ENCODE results near the gene RAB11FIP2.

The RAB11FIP2 gene

DNA sequence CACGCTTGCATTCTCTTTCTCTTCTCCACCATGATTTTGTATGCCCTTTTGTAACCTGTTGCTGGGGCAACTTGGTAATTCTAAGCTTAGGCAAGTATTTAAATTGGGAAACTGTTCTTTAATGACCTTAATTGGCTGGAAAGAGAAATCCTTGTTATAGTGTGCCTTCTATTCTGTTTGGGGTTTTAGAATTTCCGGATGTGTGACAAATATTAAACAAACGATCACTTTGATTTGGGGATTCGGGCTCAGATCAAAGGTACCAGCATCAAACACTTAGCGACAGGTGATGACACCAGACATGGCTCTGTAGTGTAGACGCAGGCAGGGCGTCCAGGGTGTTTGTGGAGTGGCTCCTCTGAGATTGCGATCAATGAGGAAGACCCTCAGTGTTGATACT, 55.0 kb downstream of the RAB11FIP2 start:
- no peak overlapping the region for H3K4me3 ChIP-seq (ENCODE audit: low read depth, low read length)
- no peaks in the 10 kb centered on the region for H3K79me2 ChIP-seq
- no peaks in the 10 kb centered on the region for H3K36me3 ChIP-seq (ENCODE audit: control insufficient read depth, insufficient read depth, low read length)
- H2AFZ ChIP-seq, result no peak overlapping the region
- H3K4me2 ChIP-seq (ENCODE audit: low read length), result no peak overlapping the region
- TF ChIP-seq, protein P1, sequence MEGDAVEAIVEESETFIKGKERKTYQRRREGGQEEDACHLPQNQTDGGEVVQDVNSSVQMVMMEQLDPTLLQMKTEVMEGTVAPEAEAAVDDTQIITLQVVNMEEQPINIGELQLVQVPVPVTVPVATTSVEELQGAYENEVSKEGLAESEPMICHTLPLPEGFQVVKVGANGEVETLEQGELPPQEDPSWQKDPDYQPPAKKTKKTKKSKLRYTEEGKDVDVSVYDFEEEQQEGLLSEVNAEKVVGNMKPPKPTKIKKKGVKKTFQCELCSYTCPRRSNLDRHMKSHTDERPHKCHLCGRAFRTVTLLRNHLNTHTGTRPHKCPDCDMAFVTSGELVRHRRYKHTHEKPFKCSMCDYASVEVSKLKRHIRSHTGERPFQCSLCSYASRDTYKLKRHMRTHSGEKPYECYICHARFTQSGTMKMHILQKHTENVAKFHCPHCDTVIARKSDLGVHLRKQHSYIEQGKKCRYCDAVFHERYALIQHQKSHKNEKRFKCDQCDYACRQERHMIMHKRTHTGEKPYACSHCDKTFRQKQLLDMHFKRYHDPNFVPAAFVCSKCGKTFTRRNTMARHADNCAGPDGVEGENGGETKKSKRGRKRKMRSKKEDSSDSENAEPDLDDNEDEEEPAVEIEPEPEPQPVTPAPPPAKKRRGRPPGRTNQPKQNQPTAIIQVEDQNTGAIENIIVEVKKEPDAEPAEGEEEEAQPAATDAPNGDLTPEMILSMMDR (IDR thresholded peaks at IDR 0.05), result no peak
- H3K27ac ChIP-seq, result no peak overlapping the region
- no peaks in the 10 kb centered on the region for H3K9me3 ChIP-seq (ENCODE audit: control insufficient read depth, low read length)
- H3K4me1 ChIP-seq, result no peaks in the 10 kb centered on the region
- no peak overlapping the region for H3K9ac ChIP-seq
- H3K27me3 ChIP-seq (ENCODE audit: control insufficient read depth, insufficient read depth, low read length), result no peaks in the 10 kb centered on the region

GRCh38 chr10:117989962-117990361, 56.8 kb downstream of the RAB11FIP2 start:
- no peak overlapping the region for H3K27ac ChIP-seq
- no peaks in the 10 kb centered on the region for H3K79me2 ChIP-seq
- H3K27me3 ChIP-seq (ENCODE audit: control insufficient read depth, insufficient read depth, low read length), result no peaks in the 10 kb centered on the region
- H3K4me1 ChIP-seq, result no peaks in the 10 kb centered on the region
- H3K9ac ChIP-seq, result no peak overlapping the region
- H3K4me3 ChIP-seq (ENCODE audit: low read depth, low read length), result no peak overlapping the region
- H3K9me3 ChIP-seq (ENCODE audit: control insufficient read depth, low read length), result no peaks in the 10 kb centered on the region
- H3K36me3 ChIP-seq (ENCODE audit: control insufficient read depth, insufficient read depth, low read length), result no peaks in the 10 kb centered on the region
- TF ChIP-seq, protein P1 (IDR thresholded peaks at IDR 0.05), result no peak
- H3K4me2 ChIP-seq (ENCODE audit: low read length), result no peak overlapping the region
- no peak overlapping the region for H2AFZ ChIP-seq

GRCh38 chr10:117988814-117989213, 57.9 kb downstream of the RAB11FIP2 start:
- Histone ChIP-seq H2AFZ (no peak overlapping the region), H3K27me3 (ENCODE audit: control insufficient read depth, insufficient read depth, low read length) (no peaks in the 10 kb centered on the region), H3K4me2 (ENCODE audit: low read length) (no peak overlapping the region), H3K9me3 (ENCODE audit: control insufficient read depth, low read length) (no peaks in the 10 kb centered on the region), H3K4me1 (no peaks in the 10 kb centered on the region), H3K4me3 (ENCODE audit: low read depth, low read length) (no peak overlapping the region), H3K79me2 (no peaks in the 10 kb centered on the region), H3K36me3 (ENCODE audit: control insufficient read depth, insufficient read depth, low read length) (no peaks in the 10 kb centered on the region), H3K9ac (no peak overlapping the region), H3K27ac (no peak overlapping the region)
- TF ChIP-seq, protein P1 (IDR thresholded peaks at IDR 0.05), result no peak

GRCh38 chr10:117987244-117987909, 59.4 kb downstream of the RAB11FIP2 start:
- Histone ChIP-seq H3K4me2 (ENCODE audit: low read length) (no peak overlapping the region), H3K36me3 (ENCODE audit: control insufficient read depth, insufficient read depth, low read length) (no peaks in the 10 kb centered on the region), H3K4me1 (no peaks in the 10 kb centered on the region), H3K27me3 (ENCODE audit: control insufficient read depth, insufficient read depth, low read length) (no peaks in the 10 kb centered on the region), H3K9ac (no peak overlapping the region), H3K79me2 (no peaks in the 10 kb centered on the region), H3K4me3 (ENCODE audit: low read depth, low read length) (no peak overlapping the region), H3K27ac (no peak overlapping the region), H2AFZ (no peak overlapping the region), H3K9me3 (ENCODE audit: control insufficient read depth, low read length) (no peaks in the 10 kb centered on the region)
- TF ChIP-seq, protein P1 (IDR thresholded peaks at IDR 0.05), result no peak

- TF ChIP-seq, protein P1 (IDR thresholded peaks at IDR 0.05), result no peak
- H2AFZ ChIP-seq, result no peak overlapping the region
Measured at GRCh38 chr10:117983961-117984360, 62.8 kb downstream of the RAB11FIP2 start.

More at GRCh38 chr10:117983961-117984360, 62.8 kb downstream of the RAB11FIP2 start:
- H3K4me3 ChIP-seq (ENCODE audit: low read depth, low read length), result no peak overlapping the region
- H3K79me2 ChIP-seq, result no peaks in the 10 kb centered on the region
- no peaks in the 10 kb centered on the region for H3K9me3 ChIP-seq (ENCODE audit: control insufficient read depth, low read length)
- no peak overlapping the region for H3K4me2 ChIP-seq (ENCODE audit: low read length)
- no peaks in the 10 kb centered on the region for H3K27me3 ChIP-seq (ENCODE audit: control insufficient read depth, insufficient read depth, low read length)
- no peak overlapping the region for H3K9ac ChIP-seq
- no peaks in the 10 kb centered on the region for H3K4me1 ChIP-seq
- H3K36me3 ChIP-seq (ENCODE audit: control insufficient read depth, insufficient read depth, low read length), result no peaks in the 10 kb centered on the region
- H3K27ac ChIP-seq, result no peak overlapping the region

Measured in parathyroid adenoma (tissue), 2 donors.